ENCODE measurements around the gene GHDC.

DNA sequence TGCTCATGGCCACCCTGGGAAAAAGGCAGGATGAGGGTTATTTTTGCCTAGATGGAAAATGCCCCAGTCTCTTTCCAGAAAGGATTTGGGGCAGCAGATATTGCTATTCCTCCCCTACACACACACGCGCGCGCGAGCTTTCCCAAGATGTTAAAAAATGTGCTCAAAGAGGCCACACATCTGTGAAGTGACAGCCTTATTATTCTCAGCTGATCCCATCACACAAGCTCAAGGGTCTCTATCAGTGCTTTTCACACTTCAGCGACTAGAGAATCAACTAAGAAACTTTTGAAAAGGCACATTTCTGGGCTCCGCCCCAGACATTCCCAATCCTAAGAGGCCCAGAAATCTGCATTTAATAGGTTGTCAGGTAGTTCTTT, 33.8 kb downstream of the GHDC start:
- TF ChIP-seq POLR2A (IDR thresholded peaks at IDR 0.05) (no peak), CTCF (IDR thresholded peaks at IDR 0.05) (no peak)

Measured in Peyer's patch (tissue), 4 donors.